Measurements from ENCODE around the gene PUS7.

PUS7 gene

DNA sequence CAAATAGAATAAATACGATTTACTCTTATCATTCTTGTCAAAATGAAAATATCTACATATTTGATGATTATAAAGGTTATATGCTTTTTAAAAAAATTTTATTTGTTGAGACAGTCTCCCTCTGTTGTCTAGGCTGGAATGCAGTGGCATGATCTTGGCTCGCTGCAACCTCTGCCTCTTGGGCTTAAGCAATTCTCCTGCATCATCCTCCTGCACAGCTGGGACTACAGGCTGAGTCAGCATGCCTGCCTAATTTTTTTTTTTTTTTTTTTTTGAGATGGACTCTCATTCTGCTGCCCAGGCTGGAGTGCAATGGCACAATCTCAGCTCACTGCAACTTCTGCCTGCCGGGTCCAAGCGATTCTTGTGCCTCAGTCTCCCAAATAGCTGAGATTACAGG is 48.9 kb downstream of the PUS7 start:
- no peak for DNase-seq
- H3K27ac Mint-ChIP-seq, result no peak overlapping the region
- no peaks in the 10 kb centered on the region for H3K27me3 Mint-ChIP-seq (ENCODE audit: low read depth, poor library complexity)
- TF ChIP-seq, protein P1, sequence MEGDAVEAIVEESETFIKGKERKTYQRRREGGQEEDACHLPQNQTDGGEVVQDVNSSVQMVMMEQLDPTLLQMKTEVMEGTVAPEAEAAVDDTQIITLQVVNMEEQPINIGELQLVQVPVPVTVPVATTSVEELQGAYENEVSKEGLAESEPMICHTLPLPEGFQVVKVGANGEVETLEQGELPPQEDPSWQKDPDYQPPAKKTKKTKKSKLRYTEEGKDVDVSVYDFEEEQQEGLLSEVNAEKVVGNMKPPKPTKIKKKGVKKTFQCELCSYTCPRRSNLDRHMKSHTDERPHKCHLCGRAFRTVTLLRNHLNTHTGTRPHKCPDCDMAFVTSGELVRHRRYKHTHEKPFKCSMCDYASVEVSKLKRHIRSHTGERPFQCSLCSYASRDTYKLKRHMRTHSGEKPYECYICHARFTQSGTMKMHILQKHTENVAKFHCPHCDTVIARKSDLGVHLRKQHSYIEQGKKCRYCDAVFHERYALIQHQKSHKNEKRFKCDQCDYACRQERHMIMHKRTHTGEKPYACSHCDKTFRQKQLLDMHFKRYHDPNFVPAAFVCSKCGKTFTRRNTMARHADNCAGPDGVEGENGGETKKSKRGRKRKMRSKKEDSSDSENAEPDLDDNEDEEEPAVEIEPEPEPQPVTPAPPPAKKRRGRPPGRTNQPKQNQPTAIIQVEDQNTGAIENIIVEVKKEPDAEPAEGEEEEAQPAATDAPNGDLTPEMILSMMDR (IDR thresholded peaks at IDR 0.05), result no peak
- no peaks in the 10 kb centered on the region for H3K4me1 Mint-ChIP-seq
- no peak overlapping the region for H3K4me3 Mint-ChIP-seq
- peaks cover 58% of the 10 kb centered on the region for H3K36me3 Mint-ChIP-seq (ENCODE audit: low read depth)
- no peaks in the 10 kb centered on the region for H3K9me3 Mint-ChIP-seq

DNA sequence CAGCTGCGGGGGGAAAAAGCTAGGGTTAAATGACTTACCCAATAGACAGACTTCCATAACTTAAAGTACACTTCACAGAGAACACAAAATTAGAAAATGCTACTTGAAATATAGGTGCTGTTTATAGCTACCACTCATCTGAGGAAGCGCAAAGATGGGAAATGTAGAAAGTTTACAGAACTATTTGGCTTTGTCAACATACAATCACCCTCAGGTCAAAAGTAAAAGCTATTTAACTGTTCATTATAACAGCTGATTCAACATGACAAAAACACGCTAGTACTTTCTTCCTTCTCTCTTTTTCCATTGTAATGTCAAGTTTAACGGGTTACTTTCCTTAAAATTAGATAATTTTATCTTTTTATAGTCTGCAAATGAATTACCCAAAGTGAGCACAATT is 51.2 kb downstream of the PUS7 start:
- Mint-ChIP-seq H3K27ac (no peak overlapping the region), H3K9me3 (no peaks in the 10 kb centered on the region), H3K4me3 (no peak overlapping the region), H3K4me1 (no peaks in the 10 kb centered on the region), H3K36me3 (ENCODE audit: low read depth) (peaks cover 43% of the 10 kb centered on the region), H3K27me3 (ENCODE audit: low read depth, poor library complexity) (no peaks in the 10 kb centered on the region)
- TF ChIP-seq, protein P1 (IDR thresholded peaks at IDR 0.05), result no peak
- no peak for DNase-seq

DNA sequence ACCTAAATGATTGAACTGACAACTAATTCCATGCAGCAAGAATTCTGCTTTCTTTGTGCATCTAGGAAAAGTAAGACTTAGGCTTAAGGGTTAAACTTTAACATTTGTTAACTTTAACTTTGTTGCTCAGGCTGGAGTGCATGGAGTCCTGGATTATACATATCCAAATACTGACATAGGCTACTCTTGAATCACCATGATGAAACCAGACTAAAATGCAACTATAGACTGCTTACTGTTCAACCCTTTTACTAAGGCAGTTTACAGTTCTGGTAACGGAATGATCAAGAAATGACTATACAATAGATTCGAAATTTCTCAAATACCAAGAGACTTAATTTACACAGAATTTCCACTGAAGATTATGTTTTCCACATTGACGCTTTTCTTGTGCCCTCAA is 52.0 kb downstream of the PUS7 start:
- Mint-ChIP-seq H3K36me3 (ENCODE audit: low read depth) (peaks cover 36% of the 10 kb centered on the region), H3K27ac (no peak overlapping the region), H3K9me3 (no peaks in the 10 kb centered on the region), H3K4me3 (no peak overlapping the region), H3K27me3 (ENCODE audit: low read depth, poor library complexity) (no peaks in the 10 kb centered on the region), H3K4me1 (no peaks in the 10 kb centered on the region)
- no peak for DNase-seq
- TF ChIP-seq, protein P1 (IDR thresholded peaks at IDR 0.05), result no peak

DNA sequence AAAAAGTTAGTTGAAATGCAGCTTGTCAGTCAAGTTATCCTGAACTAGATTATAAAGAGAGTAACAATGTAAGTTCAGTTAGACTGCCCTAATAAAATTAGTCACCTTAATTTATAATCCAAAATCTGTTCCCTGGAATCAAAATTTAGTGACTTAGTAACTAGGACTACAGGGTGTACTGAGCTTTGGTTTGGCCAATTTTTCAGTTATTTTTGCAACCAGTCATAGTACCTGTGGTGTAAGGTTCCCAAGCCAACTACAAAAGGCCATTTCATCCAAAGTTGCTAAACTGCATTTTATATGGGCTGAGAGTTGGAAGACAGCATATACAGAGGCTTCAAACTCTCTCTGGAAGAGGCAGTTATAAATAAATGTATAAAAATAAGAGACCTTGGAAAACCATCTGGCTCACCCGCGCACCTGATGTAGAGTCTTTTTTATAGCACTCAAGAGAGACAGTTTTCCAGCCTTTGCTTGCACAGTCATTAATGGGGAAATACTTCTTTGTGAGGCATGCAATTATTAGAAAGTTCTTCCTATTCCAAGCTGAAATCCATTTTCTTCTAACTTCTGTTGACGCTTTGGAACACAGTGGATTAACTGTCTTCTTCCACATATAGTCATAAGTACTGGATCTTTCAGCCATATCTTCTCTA is 59.2 kb downstream of the PUS7 start:
- Mint-ChIP-seq H3K27ac (no peak overlapping the region), H3K27me3 (ENCODE audit: low read depth, poor library complexity) (no peaks in the 10 kb centered on the region), H3K9me3 (no peaks in the 10 kb centered on the region), H3K36me3 (ENCODE audit: low read depth) (peaks cover 49% of the 10 kb centered on the region), H3K4me3 (no peak overlapping the region), H3K4me1 (no peaks in the 10 kb centered on the region)
- TF ChIP-seq, protein P1 (IDR thresholded peaks at IDR 0.05), result no peak
- DNase-seq, result no peak

DNA sequence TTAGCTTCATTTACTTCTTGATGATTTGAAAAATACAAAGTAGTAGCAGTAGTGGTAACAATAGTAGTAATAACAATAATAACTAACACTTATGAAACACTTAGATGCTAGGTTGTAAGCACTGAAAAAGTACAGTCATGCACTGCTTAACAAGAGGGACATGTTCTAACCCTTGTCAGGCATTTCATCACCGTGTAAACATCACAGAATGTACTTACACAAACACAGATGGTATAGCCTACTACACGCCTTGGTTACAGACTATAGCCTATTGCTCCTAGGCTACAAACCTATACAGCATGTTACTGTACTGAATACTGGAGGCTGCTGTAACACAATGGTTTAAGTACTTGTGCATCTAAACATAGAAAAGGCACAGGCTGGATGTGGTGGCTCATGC is 60.6 kb downstream of the PUS7 start:
- no peaks in the 10 kb centered on the region for H3K4me1 Mint-ChIP-seq
- H3K27ac Mint-ChIP-seq, result no peak overlapping the region
- H3K27me3 Mint-ChIP-seq (ENCODE audit: low read depth, poor library complexity), result no peaks in the 10 kb centered on the region
- H3K36me3 Mint-ChIP-seq (ENCODE audit: low read depth), result peaks cover 57% of the 10 kb centered on the region
- no peak overlapping the region for H3K4me3 Mint-ChIP-seq
- TF ChIP-seq, protein P1 (IDR thresholded peaks at IDR 0.05), result no peak
- DNase-seq, result no peak
- H3K9me3 Mint-ChIP-seq, result no peaks in the 10 kb centered on the region

DNA sequence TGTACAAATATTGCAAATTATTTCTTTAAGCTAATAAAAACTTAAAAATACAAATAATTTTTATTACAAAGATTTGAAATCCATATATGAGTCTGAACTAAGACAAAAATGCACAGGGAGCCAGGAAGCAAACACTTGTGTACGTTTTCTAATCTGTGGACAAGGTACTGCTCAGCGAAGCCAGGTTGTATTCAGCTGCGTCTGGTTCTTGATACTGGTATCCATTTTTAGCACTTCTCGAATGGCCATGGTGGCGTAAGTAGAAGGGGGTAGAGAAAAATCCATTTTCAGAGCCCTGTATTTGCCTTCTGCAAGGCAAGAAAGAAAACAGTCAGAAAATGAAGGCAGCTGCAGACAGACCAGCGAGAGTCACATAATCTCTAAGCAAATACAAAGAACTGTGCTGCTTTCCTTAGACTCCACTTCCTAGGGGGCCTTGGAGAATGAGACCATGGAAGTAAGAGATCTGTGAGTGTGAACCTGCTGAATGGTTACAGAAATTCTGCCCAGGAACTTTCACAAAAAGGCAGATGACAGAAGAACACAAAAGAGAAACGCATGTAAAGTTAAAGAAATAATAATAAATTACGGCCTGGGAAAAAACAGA is 64.3 kb downstream of the PUS7 start:
- Mint-ChIP-seq H3K27ac (no peak overlapping the region), H3K36me3 (ENCODE audit: low read depth) (peaks cover 64% of the 10 kb centered on the region)

More for the DNA sequence above, 64.3 kb downstream of the PUS7 start:
- Mint-ChIP-seq H3K4me3 (no peak overlapping the region), H3K4me1 (peaks cover 2% of the 10 kb centered on the region), H3K9me3 (no peaks in the 10 kb centered on the region), H3K27me3 (ENCODE audit: low read depth, poor library complexity) (no peaks in the 10 kb centered on the region)
- no peak for DNase-seq
- TF ChIP-seq, protein P1 (IDR thresholded peaks at IDR 0.05), result no peak

Measured in nephron progenitor cell (in vitro differentiated cells).